Stimulated activated CD8-positive, alpha-beta memory T cell treated with anti-CD3 and anti-CD28 coated beads, Interleukin-15, amount 100 ng/mL, for 48 hours (primary cell): ENCODE measurements around the gene TBX3.

ENCODE experiments used
- DNase-seq, 2 donors: peaks; one replicate each; pipeline ENCODE4 v3.0.0-alpha.2; 2020; ENCODE audit warnings: low read depth in 2 of 2

Gene TBX3

GRCh38 chr12:114627393-114627792 is 56.6 kb downstream of the TBX3 start:
- no peak for DNase-seq

GRCh38 chr12:114625294-114625851 is 58.6 kb downstream of the TBX3 start:
- DNase-seq = peak; percentile 18 to 25

GRCh38 chr12:114623737-114624136 is 60.2 kb downstream of the TBX3 start:
- DNase-seq = no peak
